Calu3 (cell line): ENCODE measurements around the gene DDX3X. TPM values are rescaled to one million over a fixed set of nuclear protein-coding genes. Genes with fewer than 3 reads are reported as not detected.

Experiments
- BruUV-seq: library from RNA; stranded (reverse); fragments of 400-500 nt; replicated peaks from 2 replicates; lab custom pipeline; 2021; lab: Mats Ljungman, UMichigan
- CTCF ChIA-PET: fragments of 300-600 bp; sonication (Branson Sonifier 250); formaldehyde crosslinking; loops from one replicate; lab custom pipeline; 2022; ENCODE audit warnings: antibody characterized with exemption; lab: Charles Lee
- DNase-seq: peaks from one replicate; pipeline ENCODE4 v3.0.0; 2022
- H3K27ac Mint-ChIP-seq: one replicate; pipeline ENCODE4 v1.8.0; 2022; ENCODE audit warnings: mixed read lengths; ENCODE audit not compliant: unreplicated experiment
- H3K27me3 Mint-ChIP-seq: one replicate; pipeline ENCODE4 v1.8.0; 2022; ENCODE audit warnings: mixed read lengths; ENCODE audit not compliant: unreplicated experiment
- H3K36me3 Mint-ChIP-seq: one replicate; pipeline ENCODE4 v1.8.0; 2022; ENCODE audit warnings: mild to moderate bottlenecking, moderate library complexity, mixed read lengths; ENCODE audit not compliant: insufficient read depth, unreplicated experiment
- H3K4me1 Mint-ChIP-seq: one replicate; pipeline ENCODE4 v1.8.0; 2022; ENCODE audit warnings: mild to moderate bottlenecking, low read depth, mixed read lengths; ENCODE audit not compliant: unreplicated experiment
- H3K4me3 Mint-ChIP-seq: one replicate; pipeline ENCODE4 v1.8.0; 2022; ENCODE audit warnings: mild to moderate bottlenecking, low read depth, moderate library complexity, mixed read lengths; ENCODE audit not compliant: unreplicated experiment
- H3K9me3 Mint-ChIP-seq: one replicate; pipeline ENCODE4 v1.8.0; 2022; ENCODE audit warnings: low read depth, mixed read lengths; ENCODE audit not compliant: unreplicated experiment
- CTCF ChIP-seq: fragments of 200-600 bp; IDR thresholded peaks from one replicate; pipeline ENCODE4 v1.8.0; 2022; ENCODE audit warnings: antibody characterized with exemption; ENCODE audit not compliant: unreplicated experiment
- intact Hi-C: fragments of 100-400 bp; cut with micrococcal nuclease; formaldehyde crosslinking; loops from one replicate; pipeline ENCODE4 v1.10.0; 2022; ENCODE audit not compliant: unreplicated experiment
- total RNA-seq: library from RNA; stranded (reverse); gene quantifications from 2 replicates; pipeline ENCODE4 v1.2.3, GENCODE V29; 2022

Gene DDX3X
- total RNA-seq, 1 experiment from 2014 or later = 308 TPM

DNA sequence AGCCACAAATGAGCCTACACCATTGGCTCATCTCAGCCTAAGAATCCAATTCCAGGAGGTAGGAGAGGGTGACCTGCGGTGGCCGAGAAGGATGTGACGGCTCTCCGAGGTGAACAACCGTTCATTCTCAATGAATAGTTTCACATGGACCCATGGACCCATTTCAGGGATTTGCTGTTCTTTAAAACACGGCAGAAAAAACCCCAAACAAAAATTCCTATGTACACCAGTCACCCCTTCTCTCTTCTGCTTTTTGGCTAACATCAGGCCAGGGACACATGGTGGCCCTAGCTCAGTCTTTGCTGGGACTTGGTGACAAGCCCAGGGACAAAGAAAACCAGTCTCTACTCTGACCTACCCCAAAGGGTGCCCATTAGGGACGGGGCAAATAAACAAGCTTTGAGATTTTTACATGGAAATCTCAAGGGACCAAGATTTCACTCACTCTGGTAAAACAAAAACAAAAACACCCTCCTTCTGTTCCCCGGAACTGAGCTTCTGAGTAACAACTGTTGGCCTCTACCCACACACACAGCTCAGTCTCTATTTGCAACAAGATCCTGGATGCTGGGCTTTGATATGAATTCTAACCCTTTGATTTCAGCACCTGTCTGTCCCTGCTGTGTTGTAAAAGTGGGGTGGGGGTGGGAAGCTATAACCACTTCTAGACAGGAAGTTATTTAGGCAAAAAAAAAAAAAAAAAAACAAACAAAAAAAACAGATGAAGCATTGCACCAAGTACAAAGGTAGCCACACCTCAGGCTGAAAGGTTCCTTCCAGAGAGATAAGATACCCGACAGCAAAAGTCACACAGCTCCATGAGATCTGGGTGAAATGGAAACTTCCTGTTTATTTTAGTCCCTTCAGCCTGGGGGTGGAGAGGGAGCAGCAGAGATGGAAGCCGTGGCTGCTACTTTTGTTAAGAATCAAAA is 49.0 kb downstream of the DDX3X start:
- H3K27me3 Mint-ChIP-seq = no peaks in the 10 kb centered on the region
- intact Hi-C loops = loop anchor here (10.0 kb wide), 1 partner anchor 48 kb away; the partner anchor contains the start of gene DDX3X
- TSS peak; percentile 77 for BruUV-seq
- TF ChIP-seq CTCF = no peak
- peak overlapping the region; percentile 24 for H3K4me3 Mint-ChIP-seq
- H3K9me3 Mint-ChIP-seq = no peaks in the 10 kb centered on the region
- peaks cover 24% of the 10 kb centered on the region for H3K4me1 Mint-ChIP-seq
- DNase-seq = peak; percentile 9
- H3K27ac Mint-ChIP-seq = peak overlapping the region; percentile 87
- peaks cover 13% of the 10 kb centered on the region for H3K36me3 Mint-ChIP-seq
- CTCF ChIA-PET = interaction anchor here (0.6 to 0.7 kb wide), 4 partner anchors 10 to 226 kb away, joined by 3 read pairs; no protein-coding TSS in a partner anchor

GRCh38 chrX:41384051-41384705 is 50.2 kb downstream of the DDX3X start:
- Mint-ChIP-seq H3K4me3 (peak overlapping the region; percentile 24), H3K27ac (peak overlapping the region; percentile 87), H3K9me3 (no peaks in the 10 kb centered on the region), H3K4me1 (peaks cover 33% of the 10 kb centered on the region), H3K27me3 (no peaks in the 10 kb centered on the region), H3K36me3 (peaks cover 13% of the 10 kb centered on the region)
- no peak for TF ChIP-seq CTCF
- no TSS peak for BruUV-seq
- intact Hi-C loops = loop anchor here (10.0 kb wide), 1 partner anchor 49 kb away; the partner anchor contains the start of gene DDX3X
- CTCF ChIA-PET = interaction anchor here (0.5 to 1.0 kb wide), 3 partner anchors 15 to 47 kb away, joined by 3 to 4 read pairs (median 3); no protein-coding TSS in a partner anchor
- peak; percentile 82 for DNase-seq

DNA sequence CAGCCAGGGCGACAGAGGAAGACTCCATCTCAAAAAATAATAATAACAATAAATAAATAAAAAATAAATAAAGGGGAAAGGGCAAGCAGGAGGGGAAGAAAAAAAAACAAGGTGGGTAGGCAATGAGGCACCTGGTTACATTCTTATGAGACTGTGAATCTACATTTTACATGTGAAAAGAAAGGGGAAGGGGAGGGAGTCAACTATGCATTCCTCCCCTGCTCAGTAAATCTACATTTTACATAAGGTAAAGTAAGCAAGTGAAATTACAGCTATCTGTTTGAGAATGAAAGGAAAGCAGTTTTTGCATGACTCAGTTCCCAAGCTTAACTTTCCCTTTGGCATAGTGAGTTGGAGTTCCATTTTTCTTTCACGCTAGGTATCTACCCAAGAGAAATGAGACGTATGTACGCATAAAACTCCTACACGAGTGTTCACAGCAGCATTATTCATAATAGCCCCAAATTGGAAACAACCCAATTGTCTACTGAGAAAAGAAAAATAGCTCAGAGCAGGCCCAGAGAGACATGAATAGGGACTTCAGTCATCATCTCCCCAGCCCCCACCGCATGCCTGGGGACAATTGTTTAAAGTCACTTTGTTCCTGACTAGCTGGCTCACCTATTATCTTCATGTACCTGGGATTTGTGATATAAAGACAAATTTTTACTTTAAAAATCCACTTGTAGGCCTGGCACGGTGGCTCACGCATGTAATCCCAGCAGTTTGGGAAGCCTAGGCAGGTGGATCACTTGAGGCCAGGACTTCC is 52.4 kb downstream of the DDX3X start:
- no TSS peak for BruUV-seq
- no peak for DNase-seq
- Mint-ChIP-seq H3K27ac (no peak overlapping the region), H3K4me3 (no peak overlapping the region), H3K9me3 (no peaks in the 10 kb centered on the region), H3K27me3 (no peaks in the 10 kb centered on the region), H3K4me1 (peaks cover 43% of the 10 kb centered on the region), H3K36me3 (peaks cover 17% of the 10 kb centered on the region)
- no peak for TF ChIP-seq CTCF
- CTCF ChIA-PET = no interaction called here
- intact Hi-C loops = loop anchor here (10.0 kb wide), 1 partner anchor 52 kb away; the partner anchor contains the start of gene DDX3X

- Mint-ChIP-seq H3K27ac (no peak overlapping the region), H3K9me3 (no peaks in the 10 kb centered on the region), H3K36me3 (peaks cover 8% of the 10 kb centered on the region), H3K4me3 (no peak overlapping the region), H3K4me1 (peaks cover 34% of the 10 kb centered on the region), H3K27me3 (no peaks in the 10 kb centered on the region)
- BruUV-seq = no TSS peak
- no peak for DNase-seq
- TF ChIP-seq CTCF = no peak
- intact Hi-C loops = loop anchor here (10.0 kb wide), 1 partner anchor 54 kb away; the partner anchor contains the start of gene DDX3X
- CTCF ChIA-PET = no interaction called here
These were observed 54.6 kb downstream of the DDX3X start for GRCh38 chrX:41388543-41388942.
